Stomach (tissue), 4 donors: ENCODE results near the gene SPO11.

ENCODE experiments used
- POLR2A ChIP-seq, 4 donors: fragments of 450-650 bp; IDR thresholded peaks; one replicate each; pipeline ENCODE4 v1.6.1; 2016; ENCODE audit warnings: antibody characterized with exemption in 4 of 4, control low read depth in 2 of 4, mild to moderate bottlenecking in 1 of 4, moderate library complexity in 1 of 4
- TF ChIP-seq, protein P1 (sequence below), 7 experiments: fragments of 450-650 bp in 4 of 7; fragments of 200-600 bp in 3 of 7; sonication (generic) in 3 of 7; IDR thresholded peaks; one replicate each; pipeline ENCODE4 v1.5.1; 2016 to 2019; ENCODE audit warnings: antibody characterized with exemption in 7 of 7, control low read depth in 2 of 7, mild to moderate bottlenecking in 1 of 7

GRCh38 chr20:57321142-57321541 lies 8.5 kb upstream of the SPO11 start:
- TF ChIP-seq, protein P1, sequence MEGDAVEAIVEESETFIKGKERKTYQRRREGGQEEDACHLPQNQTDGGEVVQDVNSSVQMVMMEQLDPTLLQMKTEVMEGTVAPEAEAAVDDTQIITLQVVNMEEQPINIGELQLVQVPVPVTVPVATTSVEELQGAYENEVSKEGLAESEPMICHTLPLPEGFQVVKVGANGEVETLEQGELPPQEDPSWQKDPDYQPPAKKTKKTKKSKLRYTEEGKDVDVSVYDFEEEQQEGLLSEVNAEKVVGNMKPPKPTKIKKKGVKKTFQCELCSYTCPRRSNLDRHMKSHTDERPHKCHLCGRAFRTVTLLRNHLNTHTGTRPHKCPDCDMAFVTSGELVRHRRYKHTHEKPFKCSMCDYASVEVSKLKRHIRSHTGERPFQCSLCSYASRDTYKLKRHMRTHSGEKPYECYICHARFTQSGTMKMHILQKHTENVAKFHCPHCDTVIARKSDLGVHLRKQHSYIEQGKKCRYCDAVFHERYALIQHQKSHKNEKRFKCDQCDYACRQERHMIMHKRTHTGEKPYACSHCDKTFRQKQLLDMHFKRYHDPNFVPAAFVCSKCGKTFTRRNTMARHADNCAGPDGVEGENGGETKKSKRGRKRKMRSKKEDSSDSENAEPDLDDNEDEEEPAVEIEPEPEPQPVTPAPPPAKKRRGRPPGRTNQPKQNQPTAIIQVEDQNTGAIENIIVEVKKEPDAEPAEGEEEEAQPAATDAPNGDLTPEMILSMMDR (IDR thresholded peaks at IDR 0.05), result no peak
- TF ChIP-seq POLR2A (IDR thresholded peaks at IDR 0.05), result no peak
